Measurements from ENCODE around the gene PLEKHM2.
A peak's percentile ranks its signal among the peaks of the same experiment; 100 is the strongest.
"Not testable (repeated sequence)": the region's sequence is repeated elsewhere in the genome, so short reads cannot be mapped to it uniquely, and the experiment has no call there.

Gene PLEKHM2, protein sequence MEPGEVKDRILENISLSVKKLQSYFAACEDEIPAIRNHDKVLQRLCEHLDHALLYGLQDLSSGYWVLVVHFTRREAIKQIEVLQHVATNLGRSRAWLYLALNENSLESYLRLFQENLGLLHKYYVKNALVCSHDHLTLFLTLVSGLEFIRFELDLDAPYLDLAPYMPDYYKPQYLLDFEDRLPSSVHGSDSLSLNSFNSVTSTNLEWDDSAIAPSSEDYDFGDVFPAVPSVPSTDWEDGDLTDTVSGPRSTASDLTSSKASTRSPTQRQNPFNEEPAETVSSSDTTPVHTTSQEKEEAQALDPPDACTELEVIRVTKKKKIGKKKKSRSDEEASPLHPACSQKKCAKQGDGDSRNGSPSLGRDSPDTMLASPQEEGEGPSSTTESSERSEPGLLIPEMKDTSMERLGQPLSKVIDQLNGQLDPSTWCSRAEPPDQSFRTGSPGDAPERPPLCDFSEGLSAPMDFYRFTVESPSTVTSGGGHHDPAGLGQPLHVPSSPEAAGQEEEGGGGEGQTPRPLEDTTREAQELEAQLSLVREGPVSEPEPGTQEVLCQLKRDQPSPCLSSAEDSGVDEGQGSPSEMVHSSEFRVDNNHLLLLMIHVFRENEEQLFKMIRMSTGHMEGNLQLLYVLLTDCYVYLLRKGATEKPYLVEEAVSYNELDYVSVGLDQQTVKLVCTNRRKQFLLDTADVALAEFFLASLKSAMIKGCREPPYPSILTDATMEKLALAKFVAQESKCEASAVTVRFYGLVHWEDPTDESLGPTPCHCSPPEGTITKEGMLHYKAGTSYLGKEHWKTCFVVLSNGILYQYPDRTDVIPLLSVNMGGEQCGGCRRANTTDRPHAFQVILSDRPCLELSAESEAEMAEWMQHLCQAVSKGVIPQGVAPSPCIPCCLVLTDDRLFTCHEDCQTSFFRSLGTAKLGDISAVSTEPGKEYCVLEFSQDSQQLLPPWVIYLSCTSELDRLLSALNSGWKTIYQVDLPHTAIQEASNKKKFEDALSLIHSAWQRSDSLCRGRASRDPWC
- long read RNA-seq, donor 1, full-length matches to known transcripts, result 1 of 19 reads
- long read RNA-seq, donor 1, partial matches to known transcripts, result 18 of 19 reads
- long read RNA-seq, donor 1, other reads (novel, unspliced or antisense), result 0 of 19 reads
- long read RNA-seq, donor 2, full-length matches to known transcripts, result 2 of 2 reads
- long read RNA-seq, donor 2, partial matches to known transcripts, result 0 of 2 reads
- long read RNA-seq, donor 2, other reads (novel, unspliced or antisense), result 0 of 2 reads
- long read RNA-seq, donor 3, full-length matches to known transcripts, result 2 of 12 reads
- long read RNA-seq, donor 3, partial matches to known transcripts, result 10 of 12 reads
- long read RNA-seq, donor 3, other reads (novel, unspliced or antisense), result 0 of 12 reads
- long read RNA-seq, donor 4, partial matches to known transcripts, result 5 of 5 reads
- long read RNA-seq, donor 4, other reads (novel, unspliced or antisense), result 0 of 5 reads
- long read RNA-seq, donor 5, full-length matches to known transcripts, result 1 of 9 reads
- long read RNA-seq, donor 5, partial matches to known transcripts, result 8 of 9 reads
- long read RNA-seq, donor 5, other reads (novel, unspliced or antisense), result 0 of 9 reads
- long read RNA-seq, donor 6, partial matches to known transcripts, result 5 of 5 reads
- long read RNA-seq, donor 6, other reads (novel, unspliced or antisense), result 0 of 5 reads
- long read RNA-seq, donor 7, full-length matches to known transcripts, result 3 of 35 reads
- long read RNA-seq, donor 7, partial matches to known transcripts, result 32 of 35 reads
- long read RNA-seq, donor 7, other reads (novel, unspliced or antisense), result 0 of 35 reads
- long read RNA-seq, donor 8, full-length matches to known transcripts, result 4 of 4 reads
- long read RNA-seq, donor 8, partial matches to known transcripts, result 0 of 4 reads
- long read RNA-seq, donor 8, other reads (novel, unspliced or antisense), result 0 of 4 reads

DNA sequence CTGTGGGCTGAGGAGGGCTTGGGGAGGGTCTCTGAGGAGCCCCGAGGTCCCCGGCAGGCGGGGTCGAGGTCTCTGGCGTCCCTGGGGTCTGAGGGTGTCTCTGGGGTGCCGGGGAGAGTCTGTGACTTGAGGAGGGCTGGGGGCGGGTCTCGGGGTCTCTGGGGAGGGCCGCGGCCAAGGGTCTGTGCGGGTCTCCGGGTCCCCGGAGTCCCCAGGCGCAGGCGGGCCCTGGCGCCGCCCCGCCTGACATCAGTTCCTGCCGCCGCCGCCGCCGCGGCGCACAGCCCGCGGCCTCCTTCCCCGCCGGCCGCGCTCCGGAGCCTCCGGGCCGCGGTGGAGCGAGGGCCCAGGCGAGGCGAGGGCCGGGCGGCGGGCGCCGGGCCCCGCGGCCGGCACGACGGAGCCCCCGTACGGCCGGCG, at the start of gene PLEKHM2:
TSS of gene PLEKHM2 (plus strand) at position 279 of the 420 bp plus-strand sequence. CDS start 239 bp downstream, outside the sequence.
- peak; percentile 25 for DNase-seq

- no peak for DNase-seq
Measured at GRCh38 chr1:15636436-15636835, 47.7 kb upstream of the PLEKHM2 start.

- no peak for DNase-seq
Measured at GRCh38 chr1:15637826-15638225, 46.3 kb upstream of the PLEKHM2 start.

DNA sequence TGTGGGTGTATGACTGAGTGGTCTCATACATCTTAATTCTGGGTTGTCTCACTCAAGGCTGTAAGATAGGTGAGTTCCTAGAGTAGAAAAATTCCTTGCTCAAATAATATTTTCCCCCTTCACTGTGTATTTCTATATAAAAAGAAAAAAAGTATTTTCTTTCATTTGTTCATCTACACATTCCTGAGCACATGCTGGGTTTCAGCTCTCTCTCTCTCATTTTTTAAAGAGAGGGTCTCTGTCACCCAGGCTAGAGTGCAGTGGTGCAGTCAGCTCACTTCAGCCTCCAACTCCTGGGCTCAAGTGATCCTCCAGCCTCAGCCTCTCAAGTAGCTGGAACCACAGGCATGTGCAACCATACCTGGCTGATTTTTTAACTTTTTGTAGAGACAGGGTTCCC, 44.9 kb upstream of the PLEKHM2 start:
- no peak for DNase-seq

GRCh38 chr1:15639931-15640330, 44.2 kb upstream of the PLEKHM2 start:
- DNase-seq, result no peak

- no peak for DNase-seq
Measured at GRCh38 chr1:15640667-15641066, 43.5 kb upstream of the PLEKHM2 start.

- no peak for DNase-seq
Measured at GRCh38 chr1:15649937-15650336, 34.2 kb upstream of the PLEKHM2 start.

- no peak for DNase-seq
Measured at GRCh38 chr1:15650433-15650832, 33.7 kb upstream of the PLEKHM2 start.

DNA sequence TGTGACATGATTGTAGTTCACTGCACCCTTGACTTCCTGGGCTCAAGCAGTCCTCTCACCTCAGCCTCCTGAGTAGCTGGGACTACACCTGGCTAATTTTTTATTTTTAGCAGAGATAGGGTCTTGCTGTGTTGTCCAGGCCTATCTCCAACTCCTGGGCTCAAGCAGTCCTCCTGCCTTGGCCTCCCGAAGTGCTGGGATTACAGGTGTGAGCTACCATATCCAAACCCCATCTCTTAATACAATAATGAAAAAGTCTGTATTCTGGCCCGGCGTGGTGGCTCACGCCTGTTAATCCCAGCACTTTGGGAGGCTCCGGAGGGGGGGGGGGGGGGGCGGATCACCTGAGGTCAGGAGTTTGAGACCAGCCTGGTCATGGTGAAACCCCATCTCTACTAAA, 32.0 kb upstream of the PLEKHM2 start:
- DNase-seq, result not testable (repeated sequence)

GRCh38 chr1:15654091-15654690, 29.9 kb upstream of the PLEKHM2 start:
- DNase-seq, result no peak

GRCh38 chr1:15656464-15656863, 27.7 kb upstream of the PLEKHM2 start:
- DNase-seq, result no peak

- DNase-seq, result no peak
Measured at GRCh38 chr1:15657021-15657420, 27.1 kb upstream of the PLEKHM2 start.

DNA sequence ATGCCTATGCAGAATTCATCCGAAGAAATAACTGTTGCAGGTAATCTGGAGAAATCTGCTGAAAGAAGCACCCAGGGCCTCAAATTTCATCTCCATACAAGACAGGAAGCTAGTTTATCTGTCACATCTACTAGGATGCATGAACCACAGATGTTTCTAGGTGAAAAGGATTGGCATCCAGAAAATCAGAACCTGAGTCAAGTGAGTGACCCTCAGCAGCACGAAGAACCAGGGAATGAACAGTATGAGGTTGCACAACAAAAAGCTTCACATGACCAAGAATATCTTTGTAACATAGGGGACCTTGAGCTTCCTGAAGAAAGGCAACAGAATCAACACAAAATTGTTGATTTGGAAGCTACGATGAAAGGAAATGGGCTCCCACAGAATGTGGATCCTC, 24.0 kb upstream of the PLEKHM2 start:
- no peak for DNase-seq

DNA sequence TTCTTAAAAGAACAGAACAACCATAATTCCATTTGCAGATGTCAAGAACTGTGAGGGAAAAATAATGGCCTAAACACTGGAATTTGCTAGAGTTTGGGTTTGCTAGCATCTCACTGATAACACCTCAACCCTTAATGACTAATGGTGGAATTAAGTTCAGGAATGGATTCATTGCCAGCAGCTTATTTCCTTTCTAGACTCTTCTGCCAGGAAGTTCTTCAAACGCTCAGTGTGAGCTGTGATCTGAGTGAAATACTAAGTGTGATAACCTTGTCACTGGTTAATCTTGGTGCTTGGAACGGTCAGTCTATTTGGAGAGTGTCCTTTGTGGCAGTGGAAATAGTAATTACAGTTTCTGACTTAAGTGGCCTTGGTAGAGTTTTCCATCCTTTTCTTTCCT, 21.6 kb upstream of the PLEKHM2 start:
- no peak for DNase-seq

DNA sequence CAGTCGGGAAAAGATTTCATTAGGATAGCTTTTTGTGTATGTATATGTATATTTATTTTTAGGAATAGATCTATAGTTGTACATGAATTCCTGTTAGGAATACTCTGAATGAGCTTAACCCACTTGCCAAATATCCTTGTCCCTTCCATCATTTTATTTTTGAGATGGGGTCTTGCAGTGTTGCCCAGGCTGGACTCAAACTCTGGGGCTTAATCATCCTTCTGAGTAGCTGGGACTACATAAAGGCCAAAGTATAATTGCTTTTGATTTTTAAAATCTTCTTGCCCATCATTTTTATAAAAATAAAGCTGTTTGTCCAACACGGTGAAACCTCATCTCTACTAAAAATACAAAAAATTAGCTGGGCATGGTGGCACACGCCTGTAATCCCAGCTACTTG, 20.2 kb upstream of the PLEKHM2 start:
- DNase-seq, result no peak

DNA sequence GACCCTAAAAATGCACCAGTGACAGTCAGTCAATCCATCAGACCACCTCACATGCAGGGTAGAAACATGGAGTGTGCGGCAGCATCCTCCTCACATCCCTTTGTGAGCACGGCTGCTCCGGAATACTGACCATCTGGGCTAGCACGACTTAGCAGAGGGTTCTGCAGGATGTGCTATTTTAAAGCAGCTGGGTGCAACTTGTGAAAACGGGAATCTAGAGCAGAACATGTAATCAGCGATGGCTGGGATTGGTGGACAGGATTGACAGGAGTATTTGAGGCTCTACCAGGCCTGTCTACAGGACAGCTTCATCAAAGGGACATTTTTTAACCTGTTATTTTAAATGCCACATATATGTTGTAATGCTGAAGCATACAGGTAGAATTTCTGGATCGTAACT, 16.8 kb upstream of the PLEKHM2 start:
- DNase-seq, result no peak

DNA sequence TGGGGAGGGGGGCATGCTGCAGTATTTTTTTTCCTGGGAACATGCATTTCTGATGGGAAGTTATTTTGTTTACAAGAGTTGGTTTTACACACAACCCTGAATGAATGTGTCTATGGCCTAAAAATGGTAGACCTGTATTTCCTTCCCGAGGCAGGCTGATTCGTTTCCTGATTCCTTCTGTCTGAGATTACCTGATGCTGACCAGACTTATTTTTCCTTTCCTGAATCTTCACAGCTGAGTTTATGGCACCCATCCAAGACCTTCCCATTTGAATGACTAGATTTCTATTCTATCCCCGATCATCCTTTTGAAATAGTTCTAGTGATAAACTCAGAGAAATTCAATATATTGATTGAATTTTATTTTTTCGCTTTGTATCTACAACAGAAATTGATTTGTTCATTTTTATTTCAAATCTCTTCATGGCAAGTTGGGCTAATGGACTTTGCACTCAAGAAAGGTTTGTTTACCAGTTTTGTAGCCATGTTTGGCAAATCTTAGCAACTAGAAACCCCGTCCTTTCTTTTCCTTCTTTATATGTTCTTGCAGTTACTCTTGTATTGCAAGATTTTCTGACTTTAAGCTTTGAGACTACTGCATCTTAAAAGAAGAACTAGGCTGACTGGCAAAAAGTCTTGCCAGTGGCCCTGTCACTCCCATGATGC, 15.9 kb upstream of the PLEKHM2 start:
- DNase-seq, result no peak

DNA sequence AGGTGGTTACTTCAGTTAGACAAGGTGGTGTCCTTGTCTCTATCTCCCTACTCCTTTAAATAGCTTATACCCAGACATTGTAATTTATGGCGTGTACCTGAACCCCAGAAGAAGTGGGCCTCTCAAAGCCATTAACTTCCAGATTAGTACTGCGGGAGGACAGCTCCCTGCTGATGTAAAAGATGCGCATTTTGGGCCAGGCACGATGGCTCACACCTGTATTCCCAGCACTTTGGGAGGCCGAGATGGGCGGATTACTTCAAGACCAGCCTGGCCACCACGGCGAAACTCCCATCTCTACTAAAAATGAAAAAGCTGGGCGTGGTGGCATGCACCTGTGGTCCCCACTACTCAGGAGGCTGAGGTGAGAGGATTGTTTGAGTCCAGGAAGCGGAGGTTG, 15.0 kb upstream of the PLEKHM2 start:
- DNase-seq, result no peak

DNA sequence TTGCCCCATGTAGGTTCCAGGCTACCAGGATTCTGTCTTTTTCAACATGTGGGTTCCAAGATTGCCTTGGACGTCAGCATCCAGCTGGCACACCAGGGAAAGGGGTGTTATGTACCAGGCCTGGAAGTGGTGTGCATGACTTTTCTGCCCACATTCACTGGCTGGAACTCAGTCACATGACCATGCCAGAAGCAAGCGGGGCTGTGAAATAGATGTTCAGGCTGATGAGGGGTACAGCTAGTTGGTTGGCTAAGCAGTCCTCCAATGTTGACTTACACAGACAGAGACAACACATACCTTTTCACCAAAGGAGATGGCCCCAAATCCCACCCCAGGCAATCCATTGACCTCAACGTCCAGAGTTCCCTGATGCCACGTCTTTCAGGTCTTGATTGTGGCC, 14.3 kb upstream of the PLEKHM2 start:
- no peak for DNase-seq

- no peak for DNase-seq
Measured at GRCh38 chr1:15671430-15671829, 12.7 kb upstream of the PLEKHM2 start.
